Erythroblast (primary cell): ENCODE measurements around the gene CFAP61.

Source experiments
- GATA1 ChIP-seq: IDR thresholded peaks from 2 replicates; pipeline ENCODE4 v1.6.1; 2011; ENCODE audit warnings: low read depth, mild to moderate bottlenecking, control low read depth, low read length, moderate library complexity
- POLR2A ChIP-seq: IDR thresholded peaks from 2 replicates; pipeline ENCODE4 v1.6.1; 2011; ENCODE audit warnings: mild to moderate bottlenecking, low read length

- no peak for TF ChIP-seq POLR2A
- no peak for TF ChIP-seq GATA1
These were observed 86.2 kb downstream of the CFAP61 start for GRCh38 chr20:20138301-20139064.
